Measurements from ENCODE around the gene TFCP2L1.
"Not testable (repeated sequence)": the region's sequence is repeated elsewhere in the genome, so short reads cannot be mapped to it uniquely, and the experiment has no call there.

Gene TFCP2L1

GRCh38 chr2:121298476-121298875 lies 13.5 kb upstream of the TFCP2L1 start:
- Histone ChIP-seq H3K27ac (no peak overlapping the region), H3K4me3 (ENCODE audit: low read depth, low read length) (no peak overlapping the region), H3K9me3 (ENCODE audit: severe bottlenecking) (peaks cover 2% of the 10 kb centered on the region), H3K27me3 (ENCODE audit: insufficient read depth, low read depth, severe bottlenecking) (no peaks in the 10 kb centered on the region), H3K36me3 (no peaks in the 10 kb centered on the region)
- no peak for TF ChIP-seq CTCF (IDR thresholded peaks at IDR 0.05; ENCODE audit: low read depth, low read length)
- DNase-seq: no peak

GRCh38 chr2:121297866-121298265 lies 12.9 kb upstream of the TFCP2L1 start:
- H3K9me3 ChIP-seq (ENCODE audit: severe bottlenecking); DNase-seq; H3K36me3 ChIP-seq; H3K4me3 ChIP-seq (ENCODE audit: low read depth, low read length); H3K27ac ChIP-seq; H3K27me3 ChIP-seq (ENCODE audit: insufficient read depth, low read depth, severe bottlenecking): not testable (repeated sequence)

- Histone ChIP-seq H3K36me3 (no peaks in the 10 kb centered on the region), H3K27ac (no peak overlapping the region), H3K9me3 (ENCODE audit: severe bottlenecking) (peaks cover 2% of the 10 kb centered on the region), H3K27me3 (ENCODE audit: insufficient read depth, low read depth, severe bottlenecking) (no peaks in the 10 kb centered on the region), H3K4me3 (ENCODE audit: low read depth, low read length) (no peak overlapping the region)
- peak; percentile 95 for TF ChIP-seq CTCF (IDR thresholded peaks at IDR 0.05; ENCODE audit: low read depth, low read length)
- peak; percentile 75 for DNase-seq
Observed at GRCh38 chr2:121297217-121297830, 12.3 kb upstream of the TFCP2L1 start.

DNA sequence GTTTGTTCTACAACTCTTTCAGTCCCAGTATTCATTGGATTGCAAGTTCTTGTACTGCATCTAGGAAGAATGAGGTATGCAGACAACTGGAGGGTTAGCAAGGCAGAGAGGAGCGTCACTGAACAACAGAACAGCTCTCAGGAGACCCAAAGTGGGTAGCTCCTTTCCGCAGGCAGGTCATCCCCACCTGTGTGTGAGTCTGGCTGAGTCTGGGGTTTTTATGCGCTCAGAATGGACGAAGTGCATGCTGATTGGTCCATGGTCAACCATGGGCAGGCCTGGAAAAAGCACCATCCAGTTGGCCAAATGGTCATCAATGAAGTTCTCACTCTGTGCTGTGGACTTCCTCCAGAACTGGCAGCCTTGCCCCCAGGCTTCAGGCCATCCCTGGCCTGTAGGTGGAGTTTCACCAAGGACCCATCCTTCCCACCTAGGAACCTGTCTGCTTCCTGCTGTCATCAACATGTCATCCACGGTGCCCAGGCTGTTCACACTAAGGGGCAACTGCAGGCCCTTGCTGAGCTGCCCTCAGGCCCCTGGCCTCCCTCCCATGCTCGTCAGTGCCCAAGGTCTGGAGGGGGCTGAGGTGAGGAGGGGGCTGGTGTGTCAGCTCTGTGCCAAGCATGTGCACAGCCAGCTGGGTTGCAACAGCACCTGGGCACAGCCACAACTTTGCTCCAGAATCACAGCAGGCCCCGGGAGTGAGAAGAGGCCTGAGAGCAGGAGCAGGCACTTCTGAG lies 11.1 kb upstream of the TFCP2L1 start:
- H3K4me3 ChIP-seq (ENCODE audit: low read depth, low read length): no peak overlapping the region
- H3K9me3 ChIP-seq (ENCODE audit: severe bottlenecking): peaks cover 2% of the 10 kb centered on the region
- H3K27ac ChIP-seq: no peak overlapping the region
- no peak for TF ChIP-seq CTCF (IDR thresholded peaks at IDR 0.05; ENCODE audit: low read depth, low read length)
- no peaks in the 10 kb centered on the region for H3K27me3 ChIP-seq (ENCODE audit: insufficient read depth, low read depth, severe bottlenecking)
- no peak for DNase-seq
- H3K36me3 ChIP-seq: no peaks in the 10 kb centered on the region

DNA sequence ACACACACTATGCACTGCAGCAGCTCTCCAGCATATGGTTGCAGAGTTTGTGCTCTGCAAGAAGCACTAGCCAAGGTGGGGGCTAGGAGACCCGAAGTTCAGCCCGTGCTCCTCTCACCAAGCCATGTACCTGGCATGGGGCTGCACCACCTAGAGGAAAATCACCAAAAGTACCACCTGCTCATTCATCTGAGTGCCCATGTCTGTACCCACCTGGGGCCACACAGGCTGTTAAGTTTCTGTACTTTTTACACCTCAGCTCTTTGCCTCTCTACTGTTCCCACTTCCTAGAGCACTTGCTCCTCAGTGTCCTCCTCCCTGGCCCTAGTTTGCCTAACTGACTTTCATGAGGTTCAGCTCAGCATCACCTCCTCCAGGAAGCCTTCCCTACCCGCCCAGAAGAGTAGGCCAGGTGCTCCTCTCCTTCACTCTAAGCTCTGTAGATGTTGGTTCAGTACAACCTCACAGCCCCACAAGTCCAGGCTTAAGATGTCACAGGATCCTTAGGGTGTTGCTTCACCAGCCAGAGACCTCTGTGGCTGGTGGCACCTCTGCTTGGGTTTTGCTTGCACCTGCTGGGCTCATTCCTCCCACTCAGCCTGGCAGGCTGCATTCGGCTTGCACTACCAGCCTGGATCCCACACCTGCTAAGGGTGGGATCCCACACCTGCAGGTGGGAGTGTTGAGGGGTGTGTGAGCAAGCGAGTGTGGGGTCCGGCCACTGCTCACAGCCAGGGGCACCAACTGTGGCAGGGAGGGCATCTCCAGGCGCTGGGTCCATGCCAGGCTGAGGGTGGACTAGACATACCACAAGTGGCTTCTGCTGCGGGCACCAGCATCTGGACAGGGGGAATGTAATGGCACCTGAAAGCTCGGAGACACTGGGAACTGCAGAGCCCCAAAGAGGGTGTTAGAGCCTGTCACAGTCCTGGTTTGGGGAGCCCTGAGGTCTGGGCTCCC lies 10.2 kb upstream of the TFCP2L1 start:
- peaks cover 2% of the 10 kb centered on the region for H3K9me3 ChIP-seq (ENCODE audit: severe bottlenecking)
- no peak for TF ChIP-seq CTCF (IDR thresholded peaks at IDR 0.05; ENCODE audit: low read depth, low read length)

More for the DNA sequence above, 10.2 kb upstream of the TFCP2L1 start:
- no peak overlapping the region for H3K27ac ChIP-seq
- no peak overlapping the region for H3K4me3 ChIP-seq (ENCODE audit: low read depth, low read length)
- no peaks in the 10 kb centered on the region for H3K36me3 ChIP-seq
- no peaks in the 10 kb centered on the region for H3K27me3 ChIP-seq (ENCODE audit: insufficient read depth, low read depth, severe bottlenecking)
- no peak for DNase-seq
